HG02970 (cell line): ENCODE measurements around the gene ITPR1.

Source experiments
- ATAC-seq: cut with Tn5 transposase; IDR thresholded peaks from one replicate; pipeline ENCODE4 v1.9.1; 2021; ENCODE audit warnings: mild to moderate bottlenecking, moderate library complexity, moderate number of reproducible peaks; ENCODE audit not compliant: unreplicated experiment, low FRiP score

The ITPR1 gene

DNA sequence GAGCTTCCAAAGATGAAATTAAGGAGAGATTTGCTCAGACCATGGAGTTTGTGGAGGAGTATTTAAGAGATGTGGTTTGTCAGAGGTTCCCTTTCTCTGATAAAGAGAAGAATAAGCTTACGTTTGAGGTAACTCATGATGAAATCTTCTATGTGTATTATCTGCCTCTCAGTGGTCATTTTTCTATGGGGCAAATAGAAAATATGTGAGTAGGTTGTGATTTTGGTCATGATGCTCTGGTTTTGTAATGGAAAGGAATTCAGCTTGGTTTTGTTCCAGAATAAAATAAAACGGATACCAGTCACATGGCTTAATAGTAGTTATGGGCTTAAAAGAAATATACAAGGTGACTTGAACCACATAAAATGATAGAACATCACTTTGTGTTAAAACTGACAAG, 181.1 kb downstream of the ITPR1 start:
- no peak for ATAC-seq

DNA sequence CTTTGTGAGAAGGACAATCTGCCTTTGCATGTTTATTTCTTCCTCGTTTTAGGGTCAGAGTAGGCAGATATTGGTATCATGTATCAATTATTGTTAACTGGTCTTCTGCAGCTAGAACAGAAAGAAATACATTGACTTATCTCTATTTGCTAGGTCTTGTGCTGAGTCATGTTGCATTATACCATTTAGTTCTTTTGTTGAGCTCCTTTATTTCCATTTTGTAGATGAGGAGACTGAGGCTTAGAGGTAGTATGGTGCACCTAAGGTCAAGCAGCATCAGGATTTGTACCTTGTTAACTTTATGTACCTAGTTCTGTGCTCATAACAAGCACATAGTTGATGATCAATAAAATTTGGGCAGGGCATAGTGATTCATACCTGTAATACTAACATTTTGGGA, 182.6 kb downstream of the ITPR1 start:
- no peak for ATAC-seq

DNA sequence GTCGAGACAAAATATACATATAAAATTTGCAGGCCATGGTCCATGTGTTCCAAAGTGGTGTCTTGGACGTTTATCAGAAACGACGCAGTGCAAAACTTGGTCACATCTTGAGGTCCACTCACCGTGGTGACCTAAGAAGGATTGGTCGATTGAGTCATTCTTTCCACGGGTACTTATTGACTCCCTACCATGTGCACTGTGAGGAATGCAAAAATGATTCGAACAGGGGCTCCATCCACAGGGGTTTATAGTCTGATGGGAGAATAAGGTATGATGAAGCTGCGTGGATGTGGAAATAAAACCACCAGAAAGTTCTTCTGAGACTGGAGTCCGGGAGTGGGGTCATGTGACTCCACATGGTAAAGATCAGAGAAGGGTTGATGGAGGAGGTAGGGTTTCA, 185.2 kb downstream of the ITPR1 start:
- ATAC-seq = no peak

DNA sequence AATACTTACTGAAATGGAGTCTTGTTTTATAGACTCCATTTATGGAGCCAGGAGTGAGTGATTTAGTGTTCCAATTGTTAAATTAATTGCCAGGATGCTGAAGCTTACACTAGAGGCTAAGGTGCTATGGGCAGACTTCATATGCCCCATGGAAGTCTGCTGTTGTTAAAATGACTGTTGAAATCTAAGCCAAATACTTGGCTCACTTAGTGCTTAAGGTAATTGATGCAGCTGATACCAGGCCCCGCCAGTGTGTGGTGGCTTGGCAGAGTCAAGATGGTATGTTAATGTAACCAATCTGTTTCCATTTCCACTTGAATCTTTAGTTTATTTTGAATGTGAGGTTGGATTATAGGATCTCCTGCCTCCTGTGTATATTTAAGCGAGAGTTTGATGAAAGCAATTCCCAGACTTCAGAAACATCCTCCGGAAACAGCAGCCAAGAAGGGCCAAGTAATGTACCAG, 187.1 kb downstream of the ITPR1 start:
- ATAC-seq = no peak

DNA sequence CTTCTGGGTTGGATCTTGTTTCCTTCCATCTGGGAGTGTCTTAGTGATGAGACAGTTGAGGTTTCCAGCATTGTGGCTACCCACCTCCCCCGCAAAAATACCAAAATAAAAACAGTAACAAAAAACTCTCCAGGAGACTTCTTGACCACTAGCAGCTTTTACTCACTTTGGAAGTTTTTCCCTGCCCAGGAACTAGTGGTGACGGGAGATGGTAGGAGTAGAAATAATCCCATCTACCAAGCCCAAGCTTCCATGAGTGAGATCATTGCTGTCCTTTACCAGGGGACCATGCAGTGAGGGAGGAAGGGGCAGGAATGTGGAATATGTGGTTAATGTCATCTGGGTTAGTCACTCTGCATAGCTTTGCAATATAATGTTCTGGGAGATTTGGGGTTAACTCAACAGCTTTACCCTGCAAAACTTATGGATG, 187.7 kb downstream of the ITPR1 start:
- no peak for ATAC-seq

DNA sequence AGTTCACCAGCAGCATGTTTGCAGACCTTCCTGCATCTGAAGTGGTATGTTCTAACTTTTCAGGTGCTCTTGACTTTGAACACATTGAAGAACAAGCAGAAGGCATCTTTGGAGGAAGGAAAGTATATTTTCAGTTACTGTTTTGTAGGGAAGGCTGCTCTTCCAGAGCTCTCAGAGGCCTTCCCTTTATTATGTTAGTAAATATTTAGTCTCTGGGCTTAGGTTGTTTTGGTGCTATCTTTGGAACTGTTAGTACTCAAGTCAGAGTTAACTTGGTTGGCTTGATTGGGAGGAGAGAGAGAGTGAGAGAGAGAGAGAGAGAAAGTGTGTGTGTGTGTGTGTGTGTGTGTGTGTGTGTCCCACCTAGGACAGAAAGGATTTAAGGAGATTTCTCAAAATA, 188.2 kb downstream of the ITPR1 start:
- ATAC-seq = no peak

DNA sequence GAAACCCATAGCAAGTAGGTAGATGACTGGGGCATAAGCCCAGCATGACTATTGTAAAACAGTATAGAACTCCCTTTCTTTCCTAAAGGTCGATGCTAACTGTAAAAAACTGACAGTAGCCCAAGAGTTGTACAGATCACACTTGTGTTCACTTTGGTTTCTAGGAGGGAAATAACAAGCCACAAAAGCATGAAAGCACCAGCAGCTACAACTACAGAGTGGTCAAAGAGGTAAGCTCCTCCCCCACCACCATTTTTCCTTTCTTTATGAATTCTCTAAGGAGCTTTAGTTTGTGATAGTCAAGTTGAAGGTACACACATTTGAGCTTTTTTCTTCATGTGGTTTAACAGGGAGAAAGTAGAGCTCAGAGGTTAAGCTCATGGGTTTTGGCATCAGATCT, 191.0 kb downstream of the ITPR1 start:
- no peak for ATAC-seq

- ATAC-seq = no peak
These were observed 191.8 kb downstream of the ITPR1 start for GRCh38 chr3:4684976-4685375.

DNA sequence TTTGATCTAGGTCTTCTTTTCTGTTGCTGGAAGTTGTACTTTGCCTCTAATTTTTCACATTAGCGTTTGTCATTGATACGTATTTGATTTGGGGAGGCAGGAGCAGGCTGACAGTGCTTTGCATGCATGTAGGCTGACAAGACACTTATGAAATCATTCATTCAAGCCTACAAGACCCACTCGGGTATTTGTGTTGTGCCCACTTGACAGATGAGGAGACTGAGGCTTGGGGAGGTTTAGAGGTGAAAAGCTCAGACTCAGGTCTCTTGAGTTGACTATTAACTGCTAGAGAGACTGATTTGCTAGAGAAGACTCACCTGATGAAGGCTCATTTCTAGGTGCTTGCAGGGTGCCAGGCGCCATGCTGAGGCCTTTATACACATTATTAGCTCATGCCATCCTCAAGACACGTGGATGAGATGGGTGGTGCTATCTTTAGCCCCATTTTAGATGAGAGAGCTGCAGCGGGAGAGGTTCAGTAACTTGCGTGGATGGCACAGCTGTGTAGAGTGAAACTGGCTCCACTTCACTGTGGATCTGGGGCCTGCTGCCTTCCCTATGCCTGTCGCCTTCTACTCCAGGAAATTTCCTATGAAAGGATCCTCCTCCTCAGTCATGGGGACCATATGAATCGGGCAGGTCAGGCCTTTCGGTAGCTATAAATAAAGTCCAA, 192.7 kb downstream of the ITPR1 start:
- no peak for ATAC-seq

DNA sequence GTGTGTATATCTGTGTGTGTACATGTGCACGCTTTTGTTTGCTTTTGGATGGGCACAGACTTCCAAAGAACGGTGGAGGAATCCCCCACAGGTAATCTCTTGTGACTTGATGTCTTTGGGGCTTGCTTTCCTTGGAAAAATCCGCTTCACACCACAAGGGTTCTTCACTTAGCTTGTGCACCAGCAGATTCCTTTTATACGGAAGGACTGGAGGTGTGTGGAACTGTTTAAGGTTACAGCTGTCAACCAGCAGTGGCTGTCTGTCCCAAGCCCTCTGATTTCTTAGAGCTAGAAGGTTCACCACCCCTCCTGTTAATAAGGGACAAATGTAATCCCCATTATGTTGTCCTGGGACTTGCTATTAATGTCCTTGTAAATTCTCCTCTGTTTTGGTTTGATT, 193.5 kb downstream of the ITPR1 start:
- ATAC-seq = no peak

DNA sequence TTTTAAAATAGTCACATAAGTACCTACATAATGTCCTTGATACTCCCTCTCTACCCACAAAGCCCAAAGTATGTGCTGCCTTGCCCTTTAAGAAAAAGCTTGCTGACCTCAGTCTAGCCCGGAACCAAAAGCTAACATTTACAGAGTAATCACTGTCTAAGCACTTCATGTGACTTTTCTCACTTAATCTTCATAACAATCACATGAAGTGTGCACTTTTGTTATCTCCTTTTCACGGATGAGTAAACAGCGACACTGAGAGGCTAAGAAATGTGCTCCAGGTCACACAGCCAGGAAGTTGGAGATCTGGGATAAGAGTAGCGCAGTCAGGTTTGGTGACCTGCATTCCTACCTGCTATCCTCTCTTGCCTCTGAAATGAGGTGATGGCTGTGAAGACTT, 194.0 kb downstream of the ITPR1 start:
- no peak for ATAC-seq

DNA sequence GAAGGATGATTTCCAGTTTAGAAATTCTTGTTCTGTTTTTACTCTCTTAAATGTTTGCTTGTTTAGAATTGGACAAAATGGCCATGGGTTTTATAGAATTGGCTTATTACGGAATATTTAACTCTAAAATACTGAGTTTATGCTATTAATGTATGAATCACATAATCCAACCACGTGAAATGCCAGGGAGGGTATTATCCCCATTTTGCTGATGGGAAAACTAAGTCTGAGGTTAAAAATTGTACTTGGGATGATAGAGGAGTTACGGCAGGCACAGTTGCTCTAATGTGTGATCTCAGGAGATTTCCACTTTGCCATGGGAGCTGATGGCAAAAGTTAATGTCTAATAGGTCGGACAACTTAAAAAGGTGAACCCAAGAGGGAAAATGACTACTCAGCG, 194.4 kb downstream of the ITPR1 start:
- ATAC-seq = no peak

GRCh38 chr3:4688411-4688810, 195.3 kb downstream of the ITPR1 start:
- no peak for ATAC-seq

DNA sequence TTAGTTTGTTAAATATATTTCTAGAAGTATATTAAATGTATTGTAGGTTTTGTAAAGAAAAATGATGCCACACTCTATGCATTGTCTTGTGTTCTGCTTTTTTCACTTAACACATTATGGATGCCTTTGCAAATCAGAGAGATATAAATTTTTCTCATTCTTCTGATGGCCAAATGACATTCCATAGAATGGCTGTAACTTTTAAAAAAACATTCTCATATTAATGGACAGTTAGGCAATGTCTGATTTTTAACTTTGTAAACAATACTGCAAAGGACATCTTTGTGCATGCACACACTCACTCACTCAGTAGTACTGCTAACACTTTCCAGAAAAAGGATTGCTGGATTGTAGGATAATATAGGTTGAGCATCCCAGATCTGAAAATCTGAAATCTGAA, 195.9 kb downstream of the ITPR1 start:
- no peak for ATAC-seq

GRCh38 chr3:4690277-4690676, 197.1 kb downstream of the ITPR1 start:
- no peak for ATAC-seq

GRCh38 chr3:4693620-4694019, 200.5 kb downstream of the ITPR1 start:
- ATAC-seq = no peak

DNA sequence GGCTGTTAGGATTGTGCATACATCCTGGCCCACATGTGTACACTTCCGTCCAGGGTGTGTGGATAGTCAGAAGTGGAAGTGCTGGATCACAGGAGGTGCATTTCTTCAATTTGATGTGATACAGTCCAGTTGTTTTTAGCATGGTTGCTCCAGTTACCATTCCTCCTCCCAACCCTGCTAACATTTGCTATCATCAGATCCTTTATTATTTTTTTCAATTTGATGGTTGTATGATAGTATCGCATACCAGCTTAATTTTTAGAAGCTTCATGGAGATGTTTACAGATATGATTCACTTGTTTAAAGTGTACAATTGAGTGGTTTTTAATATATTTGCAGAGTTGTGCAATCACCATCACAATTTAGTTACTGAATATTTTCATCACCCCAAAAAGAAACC, 202.7 kb downstream of the ITPR1 start:
- no peak for ATAC-seq

DNA sequence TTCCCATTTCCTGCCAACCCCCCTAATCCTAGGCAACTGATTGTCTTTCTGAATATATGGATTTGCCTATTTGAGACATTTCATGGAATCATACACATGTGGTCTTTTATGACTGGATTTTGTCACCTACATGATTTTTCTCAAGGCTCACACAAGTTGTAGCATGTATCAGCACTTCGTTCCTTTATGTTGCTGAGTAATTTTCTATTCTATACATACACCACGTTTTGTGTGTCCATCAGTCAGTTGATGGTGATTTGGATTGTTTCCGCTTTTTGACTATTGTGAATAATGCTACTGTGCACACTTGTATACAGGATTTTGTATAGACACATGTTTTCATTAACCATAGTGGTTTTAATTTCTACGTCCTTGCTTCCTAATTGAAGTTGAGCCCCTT, 203.1 kb downstream of the ITPR1 start:
- no peak for ATAC-seq

GRCh38 chr3:4698125-4698821, 205.1 kb downstream of the ITPR1 start:
- no peak for ATAC-seq

DNA sequence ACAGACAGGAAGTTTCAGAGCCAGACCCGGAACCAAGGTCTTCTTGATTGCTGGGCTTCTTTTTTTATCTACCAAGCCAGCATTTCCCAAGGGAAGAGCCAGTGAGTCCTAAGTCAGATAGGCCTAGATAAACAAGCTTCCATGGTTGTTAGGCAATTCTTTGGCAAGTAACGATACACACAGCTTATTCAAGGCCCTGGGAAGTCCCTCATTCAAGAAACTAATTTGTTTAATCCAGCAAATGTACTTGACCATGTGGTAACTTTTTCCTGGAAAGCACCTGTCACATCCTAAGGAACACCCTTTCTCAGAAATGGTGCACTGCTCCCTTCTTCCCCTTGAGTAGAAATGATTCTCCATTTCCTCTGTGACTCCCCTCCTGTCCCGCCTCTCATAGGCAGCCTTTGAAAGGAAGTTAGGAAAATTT, 209.9 kb downstream of the ITPR1 start:
- ATAC-seq = no peak

- no peak for ATAC-seq
These were observed 211.4 kb downstream of the ITPR1 start for GRCh38 chr3:4704552-4704951.

GRCh38 chr3:4707324-4707723, 214.2 kb downstream of the ITPR1 start:
- no peak for ATAC-seq
